ENCODE measurements around the gene EPHA3.

DNA sequence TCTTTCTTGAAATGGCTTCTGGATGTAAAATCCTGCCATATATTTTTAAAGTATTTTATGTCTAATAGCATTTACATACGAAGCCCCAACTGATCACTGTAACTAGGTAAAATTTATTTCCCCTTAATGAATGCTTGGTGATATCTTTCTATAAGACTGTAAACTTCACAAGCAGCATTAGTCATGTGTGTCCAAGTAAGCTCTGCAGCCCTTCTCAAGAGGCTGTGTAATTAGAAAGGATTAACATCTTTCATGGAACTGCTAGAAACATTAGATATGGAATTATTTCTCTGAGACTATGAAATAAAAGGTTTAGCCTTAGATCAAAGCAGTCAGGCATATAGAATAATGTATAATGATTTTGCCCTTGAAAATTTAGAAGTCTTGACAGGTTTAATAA, 143.3 kb downstream of the EPHA3 start:
- TF ChIP-seq, protein P1, sequence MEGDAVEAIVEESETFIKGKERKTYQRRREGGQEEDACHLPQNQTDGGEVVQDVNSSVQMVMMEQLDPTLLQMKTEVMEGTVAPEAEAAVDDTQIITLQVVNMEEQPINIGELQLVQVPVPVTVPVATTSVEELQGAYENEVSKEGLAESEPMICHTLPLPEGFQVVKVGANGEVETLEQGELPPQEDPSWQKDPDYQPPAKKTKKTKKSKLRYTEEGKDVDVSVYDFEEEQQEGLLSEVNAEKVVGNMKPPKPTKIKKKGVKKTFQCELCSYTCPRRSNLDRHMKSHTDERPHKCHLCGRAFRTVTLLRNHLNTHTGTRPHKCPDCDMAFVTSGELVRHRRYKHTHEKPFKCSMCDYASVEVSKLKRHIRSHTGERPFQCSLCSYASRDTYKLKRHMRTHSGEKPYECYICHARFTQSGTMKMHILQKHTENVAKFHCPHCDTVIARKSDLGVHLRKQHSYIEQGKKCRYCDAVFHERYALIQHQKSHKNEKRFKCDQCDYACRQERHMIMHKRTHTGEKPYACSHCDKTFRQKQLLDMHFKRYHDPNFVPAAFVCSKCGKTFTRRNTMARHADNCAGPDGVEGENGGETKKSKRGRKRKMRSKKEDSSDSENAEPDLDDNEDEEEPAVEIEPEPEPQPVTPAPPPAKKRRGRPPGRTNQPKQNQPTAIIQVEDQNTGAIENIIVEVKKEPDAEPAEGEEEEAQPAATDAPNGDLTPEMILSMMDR (IDR thresholded peaks at IDR 0.05; ENCODE audit: insufficient read depth, low read length): no peak
- TF ChIP-seq, protein P2, sequence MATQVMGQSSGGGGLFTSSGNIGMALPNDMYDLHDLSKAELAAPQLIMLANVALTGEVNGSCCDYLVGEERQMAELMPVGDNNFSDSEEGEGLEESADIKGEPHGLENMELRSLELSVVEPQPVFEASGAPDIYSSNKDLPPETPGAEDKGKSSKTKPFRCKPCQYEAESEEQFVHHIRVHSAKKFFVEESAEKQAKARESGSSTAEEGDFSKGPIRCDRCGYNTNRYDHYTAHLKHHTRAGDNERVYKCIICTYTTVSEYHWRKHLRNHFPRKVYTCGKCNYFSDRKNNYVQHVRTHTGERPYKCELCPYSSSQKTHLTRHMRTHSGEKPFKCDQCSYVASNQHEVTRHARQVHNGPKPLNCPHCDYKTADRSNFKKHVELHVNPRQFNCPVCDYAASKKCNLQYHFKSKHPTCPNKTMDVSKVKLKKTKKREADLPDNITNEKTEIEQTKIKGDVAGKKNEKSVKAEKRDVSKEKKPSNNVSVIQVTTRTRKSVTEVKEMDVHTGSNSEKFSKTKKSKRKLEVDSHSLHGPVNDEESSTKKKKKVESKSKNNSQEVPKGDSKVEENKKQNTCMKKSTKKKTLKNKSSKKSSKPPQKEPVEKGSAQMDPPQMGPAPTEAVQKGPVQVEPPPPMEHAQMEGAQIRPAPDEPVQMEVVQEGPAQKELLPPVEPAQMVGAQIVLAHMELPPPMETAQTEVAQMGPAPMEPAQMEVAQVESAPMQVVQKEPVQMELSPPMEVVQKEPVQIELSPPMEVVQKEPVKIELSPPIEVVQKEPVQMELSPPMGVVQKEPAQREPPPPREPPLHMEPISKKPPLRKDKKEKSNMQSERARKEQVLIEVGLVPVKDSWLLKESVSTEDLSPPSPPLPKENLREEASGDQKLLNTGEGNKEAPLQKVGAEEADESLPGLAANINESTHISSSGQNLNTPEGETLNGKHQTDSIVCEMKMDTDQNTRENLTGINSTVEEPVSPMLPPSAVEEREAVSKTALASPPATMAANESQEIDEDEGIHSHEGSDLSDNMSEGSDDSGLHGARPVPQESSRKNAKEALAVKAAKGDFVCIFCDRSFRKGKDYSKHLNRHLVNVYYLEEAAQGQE (IDR thresholded peaks at IDR 0.05; ENCODE audit: insufficient replicate concordance, low read depth): no peak
- TF ChIP-seq GABPA (IDR thresholded peaks at IDR 0.05; ENCODE audit: low read depth): no peak
- no peak for TF ChIP-seq POLR2AphosphoS5 (IDR thresholded peaks at IDR 0.05; ENCODE audit: low read depth)

Data from HL-60 (cell line).